HUES64 (cell line): Measurements from ENCODE around the gene EVI5L. TPM values are rescaled to one million over a fixed set of nuclear protein-coding genes. Genes with fewer than 3 reads are reported as not detected.

Experiments used
- H3K27ac ChIP-seq: 2 replicates; pipeline ENCODE4 v1.7.0; 2013; ENCODE audit warnings: low read depth, low read length, inconsistent platforms
- H3K27me3 ChIP-seq: 2 replicates; pipeline ENCODE4 v1.6.1; 2013; ENCODE audit warnings: mild to moderate bottlenecking, low read length; ENCODE audit not compliant: insufficient read depth
- H3K36me3 ChIP-seq: 2 replicates; pipeline ENCODE4 v1.6.1; 2013; ENCODE audit warnings: mild to moderate bottlenecking, low read length; ENCODE audit not compliant: insufficient read depth
- H3K4me1 ChIP-seq: 2 replicates; pipeline ENCODE4 v1.6.1; 2013; ENCODE audit warnings: mild to moderate bottlenecking, low read length, moderate library complexity; ENCODE audit not compliant: insufficient read depth
- H3K4me3 ChIP-seq: 2 replicates; pipeline ENCODE4 v1.5.1; 2013; ENCODE audit warnings: mild to moderate bottlenecking, low read length, moderate library complexity
- H3K9ac ChIP-seq: 2 replicates; pipeline ENCODE4 v1.6.1; 2013; ENCODE audit warnings: mild to moderate bottlenecking, low read depth, low read length
- H3K9me3 ChIP-seq: 2 replicates; pipeline ENCODE4 v1.6.1; 2013; ENCODE audit warnings: low read depth, low read length; ENCODE audit not compliant: insufficient read depth
- WGBS: fragments of 150-250, 120-280 bp; methylation state at CpG from one replicate; pipeline ENCODE4 v1.1.7; 2013; ENCODE audit warnings: missing lambda C conversion rate; 5-methylcytosine and 5-hydroxymethylcytosine counted together
- polyA plus RNA-seq, 2 experiments: library from polyadenylated mRNA; stranded (reverse); fragments of 50-300 nt; gene quantifications; one replicate each; pipeline ENCODE4 v1.2.3, GENCODE V29; 2013

EVI5L gene
- polyA plus RNA-seq (2013, experiment 1 of 2), result 5.0 TPM
- polyA plus RNA-seq (2013, experiment 2 of 2), result 6.6 TPM

DNA sequence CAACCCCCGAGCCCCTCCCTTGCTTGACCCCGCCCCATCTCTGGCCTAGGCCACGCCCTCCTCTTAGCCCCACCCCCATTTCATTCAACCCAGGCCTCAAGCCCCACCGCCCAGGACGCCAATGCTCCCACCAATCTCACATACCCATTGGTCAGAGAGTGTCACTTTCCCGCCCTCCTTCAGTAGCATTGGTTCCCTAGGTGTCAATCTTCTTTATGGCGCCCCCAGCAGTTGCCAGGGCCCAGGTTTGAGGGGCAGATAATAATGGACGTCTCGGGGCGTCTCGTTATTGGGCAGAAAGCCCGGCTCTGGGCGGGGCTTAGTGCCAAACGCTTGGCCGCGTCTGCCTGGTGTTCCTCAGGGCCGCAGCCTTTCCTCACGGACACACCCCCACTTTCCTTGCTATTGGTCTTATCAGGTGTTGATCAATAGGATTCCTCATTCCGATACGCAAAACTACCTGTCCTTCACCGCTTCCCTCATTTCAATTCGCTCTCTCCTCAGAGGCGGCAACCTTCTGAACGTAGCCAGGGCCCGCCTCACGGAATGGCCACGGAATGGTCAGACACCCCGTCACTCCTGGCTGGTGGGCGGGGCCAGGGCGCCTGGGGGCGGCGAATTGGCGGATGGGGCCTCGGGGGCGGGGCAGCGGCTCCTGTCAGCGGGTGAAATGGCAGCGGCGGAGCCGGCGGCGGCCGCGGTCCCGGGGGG, at the start of gene EVI5L:
TSS of gene EVI5L (plus strand) at position 658 of the 711 bp plus-strand sequence. CDS start 16,325 bp downstream, outside the sequence.
- whole genome bisulfite sequencing, result under 1% methylated on average over 45 of the region's 45 CpGs
- Histone ChIP-seq H3K4me1 (no peaks in the 10 kb centered on the region), H3K9ac (no peak within 1 kb of the TSS), H3K4me3 (peak within 1 kb of the TSS; percentile 58), H3K36me3 (no peaks in the 10 kb centered on the region), H3K27ac (no peak within 1 kb of the TSS), H3K27me3 (peaks cover 21% of the 10 kb centered on the region), H3K9me3 (no peaks in the 10 kb centered on the region)

GRCh38 chr19:7781157-7781556, 48.9 kb upstream of the EVI5L start:
- Histone ChIP-seq H3K4me1 (peaks cover 7% of the 10 kb centered on the region), H3K36me3 (no peaks in the 10 kb centered on the region), H3K4me3 (no peak overlapping the region), H3K27me3 (peaks cover 29% of the 10 kb centered on the region), H3K9me3 (no peaks in the 10 kb centered on the region), H3K27ac (no peak overlapping the region), H3K9ac (no peak overlapping the region)
- WGBS, result 70% methylated on average over 12 of the region's 12 CpGs

DNA sequence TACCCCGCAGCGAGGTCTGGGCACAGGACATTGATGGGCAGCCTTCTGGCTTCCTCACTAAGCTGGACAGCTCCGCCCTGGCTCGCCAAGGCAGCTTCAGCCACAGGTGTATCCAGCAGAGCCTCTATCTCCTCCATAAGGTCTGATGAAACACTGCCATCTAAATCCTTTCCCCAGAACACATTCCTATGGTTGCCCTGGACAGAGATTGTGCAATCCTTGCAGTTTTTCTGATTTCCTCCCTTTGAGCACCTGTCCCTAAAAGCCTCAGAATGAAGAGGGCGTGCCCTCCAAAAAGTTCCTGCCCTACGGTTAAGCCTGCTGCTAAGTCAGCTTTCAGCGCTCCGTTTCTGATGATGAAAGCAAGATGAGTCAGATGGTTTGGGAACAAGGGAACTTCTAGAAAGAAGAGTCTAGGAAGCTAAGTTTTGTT, 46.0 kb upstream of the EVI5L start:
- Histone ChIP-seq H3K27me3 (peaks cover 57% of the 10 kb centered on the region), H3K9me3 (no peaks in the 10 kb centered on the region), H3K36me3 (no peaks in the 10 kb centered on the region), H3K4me3 (no peak overlapping the region), H3K4me1 (peaks cover 7% of the 10 kb centered on the region), H3K9ac (no peak overlapping the region), H3K27ac (no peak overlapping the region)
- 16% methylated on average over 8 of the region's 8 CpGs for WGBS

DNA sequence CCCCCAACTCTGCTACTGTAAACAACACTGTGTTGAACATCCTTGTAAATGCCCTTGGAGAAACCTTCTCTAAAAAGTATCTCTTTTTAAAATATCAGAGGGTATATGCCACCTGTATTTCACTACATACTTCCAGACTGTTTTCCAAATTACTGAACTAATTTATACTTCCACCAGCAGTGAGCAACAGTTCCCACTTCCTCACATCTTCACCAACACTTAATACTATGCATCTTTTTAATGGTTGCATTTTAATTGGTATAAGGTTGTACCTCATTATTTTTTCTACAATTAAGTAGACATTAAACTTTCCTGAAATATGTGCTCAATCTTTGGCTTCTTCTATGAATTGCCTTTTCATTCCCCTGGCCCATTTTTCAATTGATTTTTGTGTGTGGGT, 45.2 kb upstream of the EVI5L start:
- Histone ChIP-seq H3K36me3 (no peaks in the 10 kb centered on the region), H3K9ac (no peak overlapping the region), H3K27me3 (peaks cover 65% of the 10 kb centered on the region), H3K9me3 (no peaks in the 10 kb centered on the region), H3K4me3 (no peak overlapping the region), H3K27ac (no peak overlapping the region), H3K4me1 (peaks cover 7% of the 10 kb centered on the region)

DNA sequence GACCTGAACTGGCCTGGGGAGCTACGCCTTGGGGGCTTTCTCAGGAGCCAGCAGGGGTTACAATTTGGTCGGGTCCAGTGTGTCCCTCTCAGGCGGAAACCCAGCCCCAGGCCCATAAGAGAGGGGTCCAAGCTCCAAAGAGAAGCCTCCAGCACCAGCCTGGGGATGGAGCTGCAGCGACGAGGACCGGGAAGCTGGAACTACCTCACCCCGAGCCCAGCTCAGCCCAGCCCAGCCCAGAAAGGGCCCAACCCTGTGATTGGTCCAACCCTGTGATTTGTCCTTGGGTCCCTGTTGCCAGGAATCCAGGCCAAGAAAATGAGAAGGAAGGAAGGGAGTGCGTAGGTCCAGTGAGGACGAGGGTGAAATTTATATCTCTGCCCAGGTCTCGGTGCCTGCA, 42.9 kb upstream of the EVI5L start:
- peak overlapping the region; percentile 40 for H3K4me3 ChIP-seq
- H3K4me1 ChIP-seq, result peaks cover 7% of the 10 kb centered on the region
- 31% methylated on average over 10 of the region's 10 CpGs for WGBS
- H3K36me3 ChIP-seq, result no peaks in the 10 kb centered on the region
- H3K9ac ChIP-seq, result no peak overlapping the region
- H3K9me3 ChIP-seq, result no peaks in the 10 kb centered on the region
- peaks cover 75% of the 10 kb centered on the region for H3K27me3 ChIP-seq
- H3K27ac ChIP-seq, result no peak overlapping the region

- Histone ChIP-seq H3K9ac (no peak overlapping the region), H3K4me3 (peak overlapping the region; percentile 40)
These were observed 42.3 kb upstream of the EVI5L start for GRCh38 chr19:7787602-7788177.

GRCh38 chr19:7788178-7788932, 41.7 kb upstream of the EVI5L start:
- peak overlapping the region; percentile 49 for H3K4me3 ChIP-seq
- peaks cover 7% of the 10 kb centered on the region for H3K4me1 ChIP-seq
- no peaks in the 10 kb centered on the region for H3K9me3 ChIP-seq
- H3K36me3 ChIP-seq, result no peaks in the 10 kb centered on the region
- no peak overlapping the region for H3K9ac ChIP-seq
- 10% methylated on average over 65 of the region's 67 CpGs for WGBS
- peaks cover 70% of the 10 kb centered on the region for H3K27me3 ChIP-seq
- H3K27ac ChIP-seq, result no peak overlapping the region

More at GRCh38 chr19:7787602-7788177, 42.3 kb upstream of the EVI5L start:
- Histone ChIP-seq H3K36me3 (no peaks in the 10 kb centered on the region), H3K9me3 (no peaks in the 10 kb centered on the region), H3K27me3 (peaks cover 75% of the 10 kb centered on the region), H3K27ac (no peak overlapping the region), H3K4me1 (peaks cover 7% of the 10 kb centered on the region)
- WGBS, result 46% methylated on average over 22 of the region's 22 CpGs

DNA sequence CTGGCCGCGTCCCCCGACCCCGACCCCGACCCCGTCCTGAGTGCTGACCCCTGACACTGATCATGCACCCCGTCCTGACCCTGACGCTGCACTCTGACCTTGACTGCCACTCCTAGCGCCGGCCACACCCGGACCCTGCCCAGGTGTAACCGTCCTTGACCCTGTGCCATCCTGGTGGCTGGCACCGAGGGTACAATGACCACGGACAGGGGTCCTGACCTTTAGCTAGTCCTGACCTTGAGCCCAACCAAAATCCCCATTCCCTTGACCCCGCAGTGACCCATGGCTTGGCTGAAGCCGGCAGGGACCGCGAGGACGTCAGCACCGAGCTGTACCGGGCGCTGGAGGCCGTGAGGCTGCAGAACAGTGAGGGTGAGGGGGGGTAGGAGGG, 41.1 kb upstream of the EVI5L start:
- 6% methylated on average over 23 of the region's 23 CpGs for WGBS
- H3K9me3 ChIP-seq, result no peaks in the 10 kb centered on the region
- no peaks in the 10 kb centered on the region for H3K36me3 ChIP-seq
- H3K4me3 ChIP-seq, result peak overlapping the region; percentile 49
- H3K9ac ChIP-seq, result no peak overlapping the region
- H3K27me3 ChIP-seq, result peaks cover 64% of the 10 kb centered on the region
- H3K27ac ChIP-seq, result no peak overlapping the region
- peaks cover 6% of the 10 kb centered on the region for H3K4me1 ChIP-seq

DNA sequence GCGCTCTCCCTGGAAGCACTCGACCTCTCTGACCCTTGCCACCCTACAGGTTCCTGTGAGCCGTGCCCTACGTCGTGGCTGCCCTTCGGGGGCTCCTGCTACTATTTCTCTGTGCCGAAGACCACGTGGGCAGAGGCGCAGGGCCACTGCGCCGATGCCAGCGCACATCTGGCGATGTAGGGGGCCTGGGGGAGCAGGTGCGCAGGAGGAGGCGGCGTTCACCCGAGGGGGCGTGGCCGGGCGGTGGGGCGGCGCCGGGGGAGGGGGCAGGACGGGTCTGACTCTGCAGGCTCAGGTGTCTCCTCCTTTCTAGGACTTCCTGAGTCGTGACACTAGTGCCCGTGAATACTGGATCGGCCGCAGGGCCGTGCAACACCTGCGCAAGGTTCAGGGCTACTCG, 40.6 kb upstream of the EVI5L start:
- Histone ChIP-seq H3K9me3 (no peaks in the 10 kb centered on the region), H3K4me3 (peak overlapping the region; percentile 49), H3K27ac (no peak overlapping the region), H3K27me3 (peaks cover 59% of the 10 kb centered on the region), H3K4me1 (peaks cover under 1% of the 10 kb centered on the region), H3K9ac (no peak overlapping the region), H3K36me3 (no peaks in the 10 kb centered on the region)
- WGBS, result 16% methylated on average over 31 of the region's 31 CpGs

DNA sequence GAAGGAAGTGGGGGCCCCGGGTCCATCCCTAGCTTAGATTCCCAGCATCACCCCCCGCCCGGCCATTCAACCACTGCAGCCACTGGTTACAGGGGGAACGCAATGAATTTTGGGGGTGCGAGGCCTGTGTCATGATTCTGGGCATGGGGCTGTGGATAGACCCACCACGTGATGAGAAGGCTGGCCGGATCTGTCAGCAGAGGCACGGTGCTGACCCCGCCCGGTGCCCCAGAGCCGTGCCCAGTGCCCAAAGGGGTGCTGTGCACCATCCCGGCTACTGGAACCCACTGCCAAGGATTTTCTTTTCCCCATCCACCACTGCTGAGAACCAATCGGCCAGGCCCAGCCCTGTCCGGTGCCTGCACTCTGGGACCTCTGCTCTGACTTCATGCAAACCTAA, 39.6 kb upstream of the EVI5L start:
- H3K9ac ChIP-seq, result no peak overlapping the region
- H3K27me3 ChIP-seq, result peaks cover 55% of the 10 kb centered on the region
- no peak overlapping the region for H3K27ac ChIP-seq
- no peaks in the 10 kb centered on the region for H3K9me3 ChIP-seq
- no peaks in the 10 kb centered on the region for H3K4me1 ChIP-seq
- no peak overlapping the region for H3K4me3 ChIP-seq
- no peaks in the 10 kb centered on the region for H3K36me3 ChIP-seq
- WGBS, result 90% methylated on average over 14 of the region's 14 CpGs

DNA sequence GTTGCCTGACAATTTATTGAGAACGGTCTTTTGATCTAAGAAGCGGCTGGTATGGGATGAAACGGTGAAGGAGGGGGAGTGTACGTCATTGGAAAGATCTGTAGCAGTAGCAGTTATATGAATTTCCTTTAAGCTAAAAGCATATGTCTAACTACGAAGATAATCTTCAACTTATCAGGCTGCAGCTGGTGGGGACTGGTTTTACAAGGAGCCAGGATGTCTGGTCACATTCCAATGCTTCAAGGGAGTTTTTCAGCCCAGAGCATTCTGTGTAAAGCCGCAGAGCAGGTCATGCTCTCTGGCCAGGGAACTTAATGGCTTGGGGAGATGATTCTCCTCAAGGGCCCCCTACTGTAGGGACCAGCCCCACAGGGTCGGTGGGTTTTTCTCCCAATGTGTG, 37.7 kb upstream of the EVI5L start:
- H3K9me3 ChIP-seq, result no peaks in the 10 kb centered on the region
- H3K27ac ChIP-seq, result no peak overlapping the region
- no peaks in the 10 kb centered on the region for H3K4me1 ChIP-seq
- no peaks in the 10 kb centered on the region for H3K36me3 ChIP-seq
- 76% methylated on average over 7 of the region's 7 CpGs for WGBS
- peaks cover 41% of the 10 kb centered on the region for H3K27me3 ChIP-seq
- H3K9ac ChIP-seq, result no peak overlapping the region
- H3K4me3 ChIP-seq, result no peak overlapping the region
